ENCODE measurements around the gene IL1R2. TPM values are rescaled to one million over a fixed set of nuclear protein-coding genes. Genes with fewer than 3 reads are reported as not detected.
A peak's percentile ranks its signal among the peaks of the same experiment; 100 is the strongest.

Gene IL1R2
- total and polyA plus RNA-seq, 2 of the 13 experiments (the other 11 are each of a cell fraction or from before 2014, with no cell fraction given): 3.6 to 7.3 TPM

DNA sequence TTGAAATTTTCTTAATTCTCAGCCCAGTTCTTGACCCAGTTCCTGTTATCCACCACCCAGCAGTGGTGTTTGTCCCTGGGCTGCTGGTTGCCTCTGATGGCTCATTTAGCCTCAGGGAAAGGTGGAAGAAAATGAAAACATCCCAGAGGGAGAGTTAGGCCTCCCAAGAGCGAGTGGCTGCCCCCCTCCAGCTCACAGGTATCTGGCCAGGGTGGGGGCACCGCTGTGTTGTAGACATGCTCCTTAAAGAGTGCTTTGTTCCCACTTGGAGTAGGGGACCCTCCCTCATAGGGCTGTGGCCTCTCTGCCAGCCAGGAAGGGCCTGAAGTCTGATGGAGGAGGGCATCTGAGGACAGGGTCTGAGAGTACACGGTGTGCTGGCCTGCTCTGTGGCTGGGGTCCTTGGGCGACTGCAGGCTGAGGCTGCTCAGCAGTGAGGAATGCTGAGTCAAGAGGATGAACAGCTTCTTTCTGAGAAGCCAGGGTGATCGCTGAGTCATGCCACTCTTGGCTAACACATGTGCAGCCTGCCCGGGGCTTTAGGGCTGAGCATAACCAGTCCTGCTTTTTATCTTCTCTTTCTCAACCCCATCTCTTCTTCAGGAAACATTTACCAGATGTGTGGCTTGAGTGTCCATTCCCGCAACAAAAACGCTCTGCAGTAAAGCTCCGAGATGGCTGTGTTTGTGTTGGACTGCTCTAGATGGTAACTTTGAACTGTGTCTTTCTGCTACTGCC is 72.3 kb downstream of the IL1R2 start (continued):
- TF ChIP-seq ZNF607 (CRISPR knock-in tag; IDR thresholded peaks at IDR 0.05; ENCODE audit: borderline replicate concordance) (0 out of 2 replicates have a peak, but pooled peaks have one; percentile 12), CBFB (CRISPR knock-in tag; IDR thresholded peaks at IDR 0.05) (no peak), ZNF883 (CRISPR knock-in tag; IDR thresholded peaks at IDR 0.05; ENCODE audit: not compliant biosample characterization) (no peak), CBX2 (IDR thresholded peaks at IDR 0.05; ENCODE audit: low read depth, low read length) (no peak), CBX2 (CRISPR knock-in tag; IDR thresholded peaks at IDR 0.05; ENCODE audit: low read depth) (no peak), TGIF2 (CRISPR knock-in tag; IDR thresholded peaks at IDR 0.05) (peak; percentile 70), TSC22D2 (CRISPR knock-in tag; IDR thresholded peaks at IDR 0.05; ENCODE audit: borderline replicate concordance) (peak; percentile 11; the same call in 1 of the 2 replicates), BRD4 (CRISPR knock-in tag; IDR thresholded peaks at IDR 0.05) (peak; percentile 56; the same call in 1 of the 2 replicates), CHD4 (IDR thresholded peaks at IDR 0.05; ENCODE audit: borderline replicate concordance, low read length) (peak; percentile 85; the same call in 1 of the 2 replicates), ZNF614 (CRISPR knock-in tag; IDR thresholded peaks at IDR 0.05; ENCODE audit: borderline replicate concordance) (peak; percentile 95), ETV5 (CRISPR knock-in tag; IDR thresholded peaks at IDR 0.05; ENCODE audit: borderline replicate concordance) (no peak; the same call in 1 of the 2 replicates), ZNF331 (CRISPR knock-in tag; IDR thresholded peaks at IDR 0.05) (peak; percentile 91), ZBTB14 (CRISPR knock-in tag; IDR thresholded peaks at IDR 0.05) (0 out of 2 replicates have a peak, but pooled peaks have one; percentile 12), FIP1L1 (IDR thresholded peaks at IDR 0.05; ENCODE audit: borderline replicate concordance, insufficient read depth, low read depth, low read length) (no peak), HIC2 (CRISPR knock-in tag; IDR thresholded peaks at IDR 0.05; ENCODE audit: low read depth) (peak; percentile 20; the same call in 1 of the 2 replicates), ZNF503 (CRISPR knock-in tag; IDR thresholded peaks at IDR 0.05) (peak; percentile 40; the same call in 1 of the 2 replicates), PAX8 (CRISPR knock-in tag; IDR thresholded peaks at IDR 0.05; ENCODE audit: borderline replicate concordance) (0 out of 2 replicates have a peak, but pooled peaks have one; percentile 57), HNF4A (CRISPR knock-in tag; IDR thresholded peaks at IDR 0.05) (0 out of 2 replicates have a peak, but pooled peaks have one; percentile 48), MED8 (CRISPR knock-in tag; IDR thresholded peaks at IDR 0.05; ENCODE audit: insufficient replicate concordance) (no peak), ZFX (CRISPR knock-in tag; IDR thresholded peaks at IDR 0.05; ENCODE audit: low read depth) (peak; percentile 73; the same call in 1 of the 2 replicates), ZFP82 (CRISPR knock-in tag; IDR thresholded peaks at IDR 0.05; ENCODE audit: borderline replicate concordance) (no peak)
- TF ChIP-seq, protein P1, sequence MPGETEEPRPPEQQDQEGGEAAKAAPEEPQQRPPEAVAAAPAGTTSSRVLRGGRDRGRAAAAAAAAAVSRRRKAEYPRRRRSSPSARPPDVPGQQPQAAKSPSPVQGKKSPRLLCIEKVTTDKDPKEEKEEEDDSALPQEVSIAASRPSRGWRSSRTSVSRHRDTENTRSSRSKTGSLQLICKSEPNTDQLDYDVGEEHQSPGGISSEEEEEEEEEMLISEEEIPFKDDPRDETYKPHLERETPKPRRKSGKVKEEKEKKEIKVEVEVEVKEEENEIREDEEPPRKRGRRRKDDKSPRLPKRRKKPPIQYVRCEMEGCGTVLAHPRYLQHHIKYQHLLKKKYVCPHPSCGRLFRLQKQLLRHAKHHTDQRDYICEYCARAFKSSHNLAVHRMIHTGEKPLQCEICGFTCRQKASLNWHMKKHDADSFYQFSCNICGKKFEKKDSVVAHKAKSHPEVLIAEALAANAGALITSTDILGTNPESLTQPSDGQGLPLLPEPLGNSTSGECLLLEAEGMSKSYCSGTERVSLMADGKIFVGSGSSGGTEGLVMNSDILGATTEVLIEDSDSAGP (CRISPR knock-in tag; IDR thresholded peaks at IDR 0.05; ENCODE audit: borderline replicate concordance): peak; percentile 54
